ENCODE results near the gene MSI1.

The MSI1 gene

GRCh38 chr12:120332523-120332922, 36.4 kb downstream of the MSI1 start:
- no peaks in the 10 kb centered on the region for H3K4me1 ChIP-seq (ENCODE audit: control insufficient read depth in 1 of 2, insufficient read depth in 1 of 2, low read depth in 1 of 2, low read length in 1 of 2)
- H3K27me3 ChIP-seq, result no peaks in the 10 kb centered on the region
- H3K9me3 ChIP-seq, result no peaks in the 10 kb centered on the region
- H3K27ac ChIP-seq, result no peak overlapping the region
- no peaks in the 10 kb centered on the region for H3K36me3 ChIP-seq
- no peak for TF ChIP-seq CTCF (IDR thresholded peaks at IDR 0.05)
- H3K4me3 ChIP-seq (ENCODE audit: low read depth in 1 of 2, low read length in 1 of 2), result no peak overlapping the region

GRCh38 chr12:120332041-120332440, 36.9 kb downstream of the MSI1 start:
- Histone ChIP-seq H3K4me1 (ENCODE audit: control insufficient read depth in 1 of 2, insufficient read depth in 1 of 2, low read depth in 1 of 2, low read length in 1 of 2) (no peaks in the 10 kb centered on the region), H3K27me3 (no peaks in the 10 kb centered on the region), H3K9me3 (no peaks in the 10 kb centered on the region), H3K36me3 (no peaks in the 10 kb centered on the region), H3K4me3 (ENCODE audit: low read depth in 1 of 2, low read length in 1 of 2) (no peak overlapping the region), H3K27ac (no peak overlapping the region)
- no peak for TF ChIP-seq CTCF (IDR thresholded peaks at IDR 0.05)

- Histone ChIP-seq H3K4me1 (ENCODE audit: control insufficient read depth in 1 of 2, insufficient read depth in 1 of 2, low read depth in 1 of 2, low read length in 1 of 2) (no peaks in the 10 kb centered on the region), H3K4me3 (ENCODE audit: low read depth in 1 of 2, low read length in 1 of 2) (no peak overlapping the region), H3K27me3 (no peaks in the 10 kb centered on the region), H3K36me3 (no peaks in the 10 kb centered on the region), H3K9me3 (no peaks in the 10 kb centered on the region), H3K27ac (no peak overlapping the region)
- no peak for TF ChIP-seq CTCF (IDR thresholded peaks at IDR 0.05)
Measured at GRCh38 chr12:120331390-120331789, 37.6 kb downstream of the MSI1 start.

- Histone ChIP-seq H3K4me1 (ENCODE audit: control insufficient read depth in 1 of 2, insufficient read depth in 1 of 2, low read depth in 1 of 2, low read length in 1 of 2) (peaks cover 5 to 7% of the 10 kb centered on the region in 2 experiments), H3K4me3 (ENCODE audit: low read depth in 1 of 2, low read length in 1 of 2) (no peak overlapping the region), H3K27me3 (no peaks in the 10 kb centered on the region), H3K9me3 (no peaks in the 10 kb centered on the region), H3K36me3 (no peaks in the 10 kb centered on the region), H3K27ac (no peak overlapping the region)
- TF ChIP-seq CTCF (IDR thresholded peaks at IDR 0.05), result no peak
Measured at GRCh38 chr12:120328228-120328627, 40.7 kb downstream of the MSI1 start.

- Histone ChIP-seq H3K4me3 (ENCODE audit: low read depth in 1 of 2, low read length in 1 of 2) (no peak within 1 kb of the TSS), H3K4me1 (ENCODE audit: control insufficient read depth in 1 of 2, insufficient read depth in 1 of 2, low read depth in 1 of 2, low read length in 1 of 2) (peaks cover 5 to 7% of the 10 kb centered on the region in 2 experiments), H3K9me3 (no peaks in the 10 kb centered on the region), H3K27ac (no peak within 1 kb of the TSS), H3K36me3 (no peaks in the 10 kb centered on the region), H3K27me3 (no peaks in the 10 kb centered on the region)
- no peak for TF ChIP-seq CTCF (IDR thresholded peaks at IDR 0.05)
Measured at GRCh38 chr12:120327593-120327992, 41.4 kb downstream of the MSI1 start, which contains the start of gene PLA2G1B. Gene PLA2G1B, minus strand, starts transcription at chr12:120327779. Its CDS starts 26 bp downstream, at chr12:120327753.
